Endothelial cell of umbilical vein (primary cell): ENCODE measurements around the gene GULP1. TPM values are rescaled to one million over a fixed set of nuclear protein-coding genes. Genes with fewer than 3 reads are reported as not detected.

Experiments used
- BruUV-seq: library from RNA; stranded (reverse); fragments of 400-500 nt; replicated peaks from 2 replicates; lab custom pipeline; 2021; lab: Mats Ljungman, UMichigan
- CTCF ChIA-PET: fragments of 300-600, 350-600 bp; sonication (Branson Sonifier 250); formaldehyde crosslinking; loops from one replicate; lab custom pipeline; 2021; ENCODE audit warnings: antibody characterized with exemption, inconsistent platforms; lab: Charles Lee
- POLR2A ChIA-PET: fragments of 300-600, 350-600 bp; sonication (Branson Sonifier 250); formaldehyde crosslinking; loops from one replicate; lab custom pipeline; 2021; ENCODE audit warnings: antibody characterized with exemption, inconsistent platforms; lab: Charles Lee
- DNase-seq: peaks from one replicate; pipeline ENCODE4 v3.0.0-alpha.2; 2011; ENCODE audit warnings: low read depth, low spot score
- FAIRE-seq: peaks from 2 replicates; lab custom pipeline; 2011; peaks lifted over from hg19 to GRCh38; lab: Jason Lieb, UNC
- H2AFZ ChIP-seq: 2 replicates; pipeline ENCODE4 v1.6.0; 2012; ENCODE audit warnings: low read depth, low read length, control low read depth, inconsistent platforms
- H3K27ac ChIP-seq: 2 replicates; pipeline ENCODE4 v1.5.1; 2011; ENCODE audit warnings: low read depth, mild to moderate bottlenecking, control low read depth, low read length, moderate library complexity; ENCODE audit not compliant: insufficient read depth
- H3K27me3 ChIP-seq, 2 experiments: 2 replicates each; pipeline versions ENCODE4 v1.6.0 to v1.6.1; 2011; ENCODE audit warnings: low read length in 2 of 2, mixed read lengths in 1 of 2; ENCODE audit not compliant: control insufficient read depth in 2 of 2, insufficient read depth in 2 of 2
- H3K36me3 ChIP-seq, 2 experiments: 2 replicates in 1 of 2; 3 replicates in 1 of 2; pipeline ENCODE4 v1.5.1; 2011; ENCODE audit warnings: low read length in 2 of 2, mild to moderate bottlenecking in 1 of 2, moderate library complexity in 1 of 2; ENCODE audit not compliant: control insufficient read depth in 2 of 2, insufficient read depth in 2 of 2; ENCODE audit errors: extremely low read depth in 1 of 2
- H3K4me1 ChIP-seq: 3 replicates; pipeline ENCODE4 v1.5.1; 2011; ENCODE audit warnings: mild to moderate bottlenecking, low read length; ENCODE audit not compliant: control insufficient read depth, insufficient read depth; ENCODE audit errors: extremely low read depth
- H3K4me2 ChIP-seq: 2 replicates; pipeline ENCODE4 v1.6.1; 2011; ENCODE audit warnings: low read length, control low read depth, mixed read lengths; ENCODE audit not compliant: insufficient read depth
- H3K4me3 ChIP-seq, 3 experiments: fragments of 200-600 bp in 1 of 3; sonication (generic), shearing (Covaris generic) in 1 of 3; replicated peaks in 1 of 3; 2 replicates each; pipeline ENCODE4 v1.5.1; 2011 to 2016; ENCODE audit warnings: control low read depth in 3 of 3, low read length in 3 of 3, mild to moderate bottlenecking in 2 of 3, inconsistent platforms in 1 of 3, low read depth in 1 of 3, moderate library complexity in 1 of 3; ENCODE audit not compliant: insufficient read depth in 1 of 3
- H3K79me2 ChIP-seq: 2 replicates; pipeline ENCODE4 v1.6.0; 2012; ENCODE audit warnings: low read length, inconsistent platforms; ENCODE audit not compliant: control insufficient read depth, insufficient read depth
- H3K9ac ChIP-seq: replicated peaks from 2 replicates; pipeline ENCODE3; 2011; ENCODE audit warnings: low read length, control low read depth; ENCODE audit not compliant: insufficient read depth; ENCODE audit errors: extremely low read depth
- H3K9me1 ChIP-seq: replicated peaks from 3 replicates; pipeline ENCODE4 v1.6.0; 2011; ENCODE audit warnings: mild to moderate bottlenecking, low read length; ENCODE audit not compliant: control insufficient read depth, insufficient read depth; ENCODE audit errors: extremely low read depth
- H3K9me3 ChIP-seq: replicated peaks from 2 replicates; pipeline ENCODE4 v1.5.1; 2012; ENCODE audit warnings: low read length, inconsistent platforms; ENCODE audit not compliant: control insufficient read depth, insufficient read depth
- H4K20me1 ChIP-seq: replicated peaks from 2 replicates; pipeline ENCODE3; 2011; ENCODE audit warnings: mild to moderate bottlenecking, low read length; ENCODE audit not compliant: control insufficient read depth, insufficient read depth; ENCODE audit errors: extremely low read depth
- CTCF ChIP-seq, 2 donors: IDR thresholded peaks; 1 replicate in 1 of 2; 2 replicates in 1 of 2; pipeline ENCODE4 v1.5.1; 2011; ENCODE audit warnings: low read length in 2 of 2, mild to moderate bottlenecking in 2 of 2, moderate library complexity in 2 of 2, control low read depth in 1 of 2, inconsistent platforms in 1 of 2, low read depth in 1 of 2; ENCODE audit not compliant: insufficient read depth in 1 of 2; ENCODE audit errors: extremely low read depth in 1 of 2
- EZH2 ChIP-seq: IDR thresholded peaks from 2 replicates; pipeline ENCODE4 v1.6.1; 2012; ENCODE audit warnings: borderline replicate concordance, low read depth, mild to moderate bottlenecking, moderate library complexity, low read length, inconsistent platforms; ENCODE audit not compliant: severe bottlenecking
- FOS ChIP-seq: IDR thresholded peaks from 2 replicates; pipeline ENCODE4 v1.6.1; 2011; ENCODE audit warnings: mild to moderate bottlenecking, low read length, moderate library complexity, borderline replicate concordance; ENCODE audit not compliant: insufficient read depth
- GATA2 ChIP-seq: IDR thresholded peaks from 2 replicates; pipeline ENCODE4 v1.7.0; 2011; ENCODE audit warnings: low read depth, mild to moderate bottlenecking, moderate library complexity, mixed read lengths, low read length; ENCODE audit not compliant: insufficient read length, insufficient read depth
- JUN ChIP-seq: IDR thresholded peaks from 2 replicates; pipeline ENCODE4 v1.6.1; 2011; ENCODE audit warnings: borderline replicate concordance, low read depth; ENCODE audit not compliant: insufficient read length, insufficient read depth
- MAX ChIP-seq: IDR thresholded peaks from 2 replicates; pipeline ENCODE4 v1.6.1; 2011; ENCODE audit not compliant: insufficient read depth, insufficient read length
- MYC ChIP-seq: IDR thresholded peaks from one replicate; pipeline ENCODE4 v1.6.1; 2011; ENCODE audit warnings: mild to moderate bottlenecking, low read depth, low read length
- POLR2A ChIP-seq: IDR thresholded peaks from 2 replicates; pipeline ENCODE4 v1.6.1; 2012; ENCODE audit warnings: low read depth, mild to moderate bottlenecking, control low read depth, low read length
- POLR2AphosphoS5 ChIP-seq: IDR thresholded peaks from 2 replicates; pipeline ENCODE4 v1.6.1; 2012; ENCODE audit warnings: low read depth, mild to moderate bottlenecking, control low read depth, low read length, moderate library complexity; ENCODE audit not compliant: insufficient read depth
- dilution Hi-C: fragments of 300-500 bp; cut with MboI; formaldehyde crosslinking; loops from one replicate; pipeline ENCODE4 v1.15.0; 2019; ENCODE audit warnings: low sequenced_read_pairs; ENCODE audit not compliant: extremely low pct_ligation_motif_present
- intact Hi-C: fragments of 100-400 bp; cut with micrococcal nuclease; formaldehyde crosslinking; loops from one replicate; pipeline ENCODE4 v1.10.0; 2022
- polyA plus RNA-seq, 4 experiments: library from polyadenylated mRNA; depleted of rRNA in 3 of 4; stranded (reverse) in 3 of 4; unstranded in 1 of 4; fragments of >200 nt; gene quantifications; 2 replicates each; pipeline versions ENCODE4 v1.2.1 to v1.2.3, GENCODE V29; 2011 to 2012; ENCODE audit warnings: missing spikeins in 1 of 4
- total RNA-seq: library from RNA; stranded (reverse); gene quantifications from 2 replicates; pipeline ENCODE4 v1.2.3, GENCODE V29; 2021

GULP1 gene
- total and polyA plus RNA-seq, 2 donors (not counting 3 experiments of a cell fraction or from before 2014, with no cell fraction given) = 24.4 to 53.8 TPM

- Histone ChIP-seq H3K9me1 (no peaks in the 10 kb centered on the region), H3K9me3 (no peaks in the 10 kb centered on the region), H3K4me2 (no peak overlapping the region), H4K20me1 (no peaks in the 10 kb centered on the region), H3K79me2 (peaks cover 8% of the 10 kb centered on the region), H3K4me3 (no peak overlapping the region), H3K4me1 (peaks cover 2% of the 10 kb centered on the region), H3K27ac (no peak overlapping the region), H3K9ac (no peak overlapping the region), H3K27me3 (no peaks in the 10 kb centered on the region), H2AFZ (no peak overlapping the region), H3K36me3 (no peaks in the 10 kb centered on the region)
- POLR2A ChIA-PET = no interaction called here
- no peak for FAIRE-seq
- dilution Hi-C loops = no loop called here
- TF ChIP-seq MYC (no peak), CTCF (IDR thresholded peaks at IDR 0.05; ENCODE audit: extremely low read depth in 1 of 2, insufficient read depth in 1 of 2, low read depth in 1 of 2, low read length in 2 of 2) (no peak), EZH2 (no peak), POLR2A (no peak), FOS (no peak), JUN (no peak), POLR2AphosphoS5 (no peak), MAX (no peak), GATA2 (no peak)
- no peak for DNase-seq
- intact Hi-C loops = no loop called here
- no TSS peak for BruUV-seq
- CTCF ChIA-PET = interaction anchor here (1.2 to 2.2 kb wide), 2 partner anchors 13 to 95 kb away, joined by 3 to 5 read pairs; no protein-coding TSS in a partner anchor
These were observed 53.8 kb downstream of the GULP1 start for GRCh38 chr2:188345426-188345825.
